Aorta (tissue), 5 donors: ENCODE measurements around the gene SYCE3. TPM values are rescaled to one million over a fixed set of nuclear protein-coding genes. Genes with fewer than 3 reads are reported as not detected.

Source experiments
- ATAC-seq: fragments of 200-7000 bp; cut with Tn5 transposase; one replicate; pipeline ENCODE4 v1.9.1; 2022; ENCODE audit warnings: moderate library complexity; ENCODE audit not compliant: low FRiP score
- DNase-seq, 2 donors: peaks; one replicate each; pipeline ENCODE4 v3.0.0-alpha.2; 2020
- H3K27ac ChIP-seq, 2 donors: one replicate each; pipeline ENCODE4 v1.5.1; 2013; ENCODE audit warnings: low read length in 2 of 2, mild to moderate bottlenecking in 2 of 2, moderate library complexity in 2 of 2, control low read depth in 1 of 2, inconsistent platforms in 1 of 2, low read depth in 1 of 2
- H3K27me3 ChIP-seq, 2 donors: one replicate each; pipeline ENCODE4 v1.6.1; 2013; ENCODE audit warnings: control low read depth in 1 of 2, low read length in 1 of 2, mild to moderate bottlenecking in 1 of 2, moderate library complexity in 1 of 2; ENCODE audit not compliant: insufficient read depth in 2 of 2, control insufficient read depth in 1 of 2
- H3K36me3 ChIP-seq, 2 donors: one replicate each; pipeline ENCODE4 v1.6.1; 2013; ENCODE audit warnings: control low read depth in 1 of 2, low read length in 1 of 2, mild to moderate bottlenecking in 1 of 2; ENCODE audit not compliant: insufficient read depth in 2 of 2, control insufficient read depth in 1 of 2
- H3K4me1 ChIP-seq, 2 donors: one replicate each; pipeline ENCODE4 v1.6.1; 2013; ENCODE audit warnings: low read length in 2 of 2, control low read depth in 1 of 2, mild to moderate bottlenecking in 1 of 2, moderate library complexity in 1 of 2; ENCODE audit not compliant: insufficient read depth in 2 of 2, control insufficient read depth in 1 of 2
- H3K4me3 ChIP-seq, 2 donors: one replicate each; pipeline ENCODE4 v1.5.1; 2013; ENCODE audit warnings: low read length in 2 of 2, control low read depth in 1 of 2, mild to moderate bottlenecking in 1 of 2
- H3K9me3 ChIP-seq: one replicate; pipeline ENCODE4 v1.6.1; 2013; ENCODE audit warnings: mild to moderate bottlenecking, low read length; ENCODE audit not compliant: control insufficient read depth
- WGBS, 2 donors: extraction: QIAGEN DNeasy Blood & Tissue Kit; methylation state at CpG; one replicate each; pipeline ENCODE4 v1.1.7; 2013; 5-methylcytosine and 5-hydroxymethylcytosine counted together
- intact Hi-C, 2 donors: fragments of 100-400 bp; cut with DNase I; formaldehyde crosslinking; loops; one replicate each; pipeline versions ENCODE4 v1.14.2 to v1.15.0; 2022
- polyA plus RNA-seq, 2 donors: library from polyadenylated mRNA; stranded (reverse); fragments of 200-250 nt; gene quantifications; one replicate each; pipeline ENCODE4 v1.2.3, GENCODE V29; 2013
- total RNA-seq, 2 donors: library from RNA; stranded (reverse); fragmentation: NEBNext Ultra II Directional; extraction: Animal tissue kit (Norgen Biotek cat#: 25700); gene quantifications; one replicate each; pipeline ENCODE4 v1.2.1, GENCODE V29; 2021
- donor health status: healthy with polysubstance abuse.
- donor health status: Bipolar disorder and iron deficiency.
- donor health status: DM: no; HTN: no; CAD: no.
- donor health status: DM: no; HTN: no; CAD: no.
- donor health status: DM: yes; HTN: yes; CAD: no.

The SYCE3 gene
- total and polyA plus RNA-seq, 4 donors: 1.5 TPM; not detected in 3

GRCh38 chr22:50517495-50518260, 45.0 kb downstream of the SYCE3 start:
- Histone ChIP-seq H3K36me3 (no peaks in the 10 kb centered on the region), H3K27ac (no peak overlapping the region), H3K4me1 (no peaks in the 10 kb centered on the region), H3K27me3 (no peaks in the 10 kb centered on the region), H3K9me3 (no peaks in the 10 kb centered on the region), H3K4me3 (no peak overlapping the region)
- DNase-seq: no peak
- no peak for ATAC-seq
- intact Hi-C loops: no loop called here
- 87 to 89% methylated on average over 20 of the region's 20 CpGs for WGBS, 2 donors

- no peak for DNase-seq
- H3K27ac ChIP-seq: no peak overlapping the region
- ATAC-seq: no peak
- no peaks in the 10 kb centered on the region for H3K36me3 ChIP-seq
- H3K9me3 ChIP-seq: no peaks in the 10 kb centered on the region
- no peaks in the 10 kb centered on the region for H3K27me3 ChIP-seq
- H3K4me3 ChIP-seq: no peak overlapping the region
- intact Hi-C loops: no loop called here
- H3K4me1 ChIP-seq: no peaks in the 10 kb centered on the region
- 81 to 85% methylated on average over 16 of the region's 16 CpGs for WGBS, 2 donors
Measured at GRCh38 chr22:50516891-50517290, 45.8 kb downstream of the SYCE3 start.

- ATAC-seq (no peak), DNase-seq (no peak)
- Histone ChIP-seq H3K9me3 (no peaks in the 10 kb centered on the region), H3K27ac (no peak overlapping the region), H3K27me3 (no peaks in the 10 kb centered on the region), H3K4me1 (no peaks in the 10 kb centered on the region), H3K36me3 (no peaks in the 10 kb centered on the region), H3K4me3 (no peak overlapping the region)
- 88 to 89% methylated on average over 8 of the region's 8 CpGs for WGBS, 2 donors
- intact Hi-C loops: no loop called here
Measured at GRCh38 chr22:50516068-50516467, 46.7 kb downstream of the SYCE3 start.

GRCh38 chr22:50513175-50513574, 49.5 kb downstream of the SYCE3 start:
- intact Hi-C loops: no loop called here
- Histone ChIP-seq H3K36me3 (no peaks in the 10 kb centered on the region), H3K4me3 (no peak overlapping the region), H3K27me3 (no peaks in the 10 kb centered on the region), H3K4me1 (no peaks in the 10 kb centered on the region), H3K27ac (no peak overlapping the region), H3K9me3 (no peaks in the 10 kb centered on the region)
- ATAC-seq (no peak), DNase-seq (no peak)
- 95% methylated on average over 15 of the region's 15 CpGs for WGBS, 2 donors

- Histone ChIP-seq H3K27me3 (no peaks in the 10 kb centered on the region), H3K27ac (no peak overlapping the region), H3K9me3 (no peaks in the 10 kb centered on the region), H3K36me3 (peaks cover 0 to 1% of the 10 kb centered on the region in 2 donors), H3K4me3 (peak overlapping the region in 1 of 2 donors; percentile 87), H3K4me1 (no peaks in the 10 kb centered on the region)
- WGBS, 2 donors: 5 to 7% methylated on average over 3 of the region's 3 CpGs
- intact Hi-C loops: loop anchor here (1.0 to 10.0 kb wide), 3 partner anchors 16 to 264 kb away; partner anchors contain the start of genes SCO2 (in 2 of the 2), SYCE3 (in 1 of the 2) and TUBGCP6 (in 1 of the 2)
- DNase-seq (no peak), ATAC-seq (no peak)
Measured at GRCh38 chr22:50508897-50509296, 53.8 kb downstream of the SYCE3 start.

- intact Hi-C loops: loop anchor here (1.0 to 10.0 kb wide), 4 partner anchors 17 to 263 kb away; partner anchors contain the start of genes SCO2 (in 2 of the 2), SBF1 (in 1 of the 2), SYCE3 (in 1 of the 2) and TUBGCP6 (in 1 of the 2)
- ATAC-seq (peak; percentile 93), DNase-seq (peak; percentile 97 to 99)
- H3K27me3 ChIP-seq: no peaks in the 10 kb centered on the region
- H3K4me3 ChIP-seq: peak within 1 kb of the TSS; percentile 57 to 87
- H3K4me1 ChIP-seq: no peaks in the 10 kb centered on the region
- peaks cover 0 to 1% of the 10 kb centered on the region in 2 donors for H3K36me3 ChIP-seq
- no peaks in the 10 kb centered on the region for H3K9me3 ChIP-seq
- H3K27ac ChIP-seq: peak within 1 kb of the TSS; percentile 8 to 86
- 1% methylated on average over 35 to 76 of the region's 76 CpGs for WGBS, 2 donors
Measured at GRCh38 chr22:50507991-50508884, 54.5 kb downstream of the SYCE3 start, which contains the start of gene NCAPH2. Gene NCAPH2 (plus strand): TSS chr22:50508224. CDS start chr22:50508338, 114 bp downstream.

GRCh38 chr22:50507421-50507990, 55.2 kb downstream of the SYCE3 start, which contains the start of gene LMF2:
Gene LMF2 (minus strand): TSS chr22:50507702. CDS start chr22:50507675, 27 bp downstream.
- peak within 1 kb of the TSS; percentile 57 to 87 for H3K4me3 ChIP-seq
- no peaks in the 10 kb centered on the region for H3K4me1 ChIP-seq
- H3K9me3 ChIP-seq: no peaks in the 10 kb centered on the region
- H3K36me3 ChIP-seq: peaks cover 0 to 1% of the 10 kb centered on the region in 2 donors
- WGBS, 2 donors: 1% methylated on average over 26 to 62 of the region's 62 CpGs
- DNase-seq: peak; percentile 94 to 97
- peak within 1 kb of the TSS; percentile 8 to 86 for H3K27ac ChIP-seq
- H3K27me3 ChIP-seq: no peaks in the 10 kb centered on the region
- intact Hi-C loops: loop anchor here (2.0 to 10.0 kb wide), 3 partner anchors 33 to 263 kb away; partner anchors contain the start of genes SBF1 (in 1 of the 2), SYCE3 (in 1 of the 2) and TUBGCP6 (in 1 of the 2)
- peak; percentile 90 for ATAC-seq
